Islet precursor cell (in vitro differentiated cells): ENCODE data around the gene BTBD9.
"Not testable (repeated sequence)": the region's sequence is repeated elsewhere in the genome, so short reads cannot be mapped to it uniquely, and the experiment has no call there.

Experiments used
- DNase-seq: peaks from one replicate; pipeline ENCODE4 v3.0.0-alpha.2; 2018

Gene BTBD9

GRCh38 chr6:38133932-38134703 is 505.6 kb downstream of the BTBD9 start:
- peak; percentile 62 for DNase-seq

DNA sequence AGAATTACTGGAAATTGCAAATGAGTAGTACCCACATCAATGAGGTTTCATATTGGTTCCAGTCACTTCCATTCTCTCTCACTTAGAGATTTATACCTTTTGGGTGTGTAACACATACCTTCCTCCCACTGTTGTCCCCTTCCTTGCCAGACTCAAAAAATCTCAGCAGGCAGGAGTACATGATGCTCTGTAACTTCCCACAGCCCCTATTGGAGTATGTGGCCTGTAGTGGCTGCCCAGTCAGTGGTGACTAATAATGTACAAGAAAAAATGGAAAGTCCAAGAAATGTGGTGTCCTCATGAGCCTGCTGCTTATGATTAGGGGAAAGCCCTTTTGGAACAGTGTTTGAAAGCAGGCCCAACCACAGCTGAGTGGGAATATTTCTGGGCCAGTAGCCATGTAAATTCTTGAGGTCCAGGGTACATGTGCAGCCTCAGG is 508.2 kb downstream of the BTBD9 start:
- peak; percentile 26 for DNase-seq

DNA sequence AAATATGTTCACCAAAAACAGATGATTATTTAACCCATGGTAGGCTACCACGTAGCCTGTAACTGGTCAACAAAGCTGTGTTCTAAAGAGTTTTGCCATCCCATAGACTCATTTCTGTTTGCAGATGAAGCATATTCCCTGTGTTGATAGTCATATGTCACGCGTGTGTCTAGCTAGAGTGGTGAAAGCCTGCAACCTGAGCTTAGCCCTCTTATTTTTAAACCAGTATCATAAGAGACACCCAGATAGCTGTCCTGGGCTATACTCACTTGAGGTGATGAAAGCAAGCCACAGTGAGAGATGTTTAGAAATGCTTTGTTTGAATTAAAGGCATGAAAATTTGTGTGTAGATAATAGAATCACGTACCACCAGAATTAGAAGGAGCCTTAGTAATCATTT is 512.4 kb downstream of the BTBD9 start:
- DNase-seq = no peak

DNA sequence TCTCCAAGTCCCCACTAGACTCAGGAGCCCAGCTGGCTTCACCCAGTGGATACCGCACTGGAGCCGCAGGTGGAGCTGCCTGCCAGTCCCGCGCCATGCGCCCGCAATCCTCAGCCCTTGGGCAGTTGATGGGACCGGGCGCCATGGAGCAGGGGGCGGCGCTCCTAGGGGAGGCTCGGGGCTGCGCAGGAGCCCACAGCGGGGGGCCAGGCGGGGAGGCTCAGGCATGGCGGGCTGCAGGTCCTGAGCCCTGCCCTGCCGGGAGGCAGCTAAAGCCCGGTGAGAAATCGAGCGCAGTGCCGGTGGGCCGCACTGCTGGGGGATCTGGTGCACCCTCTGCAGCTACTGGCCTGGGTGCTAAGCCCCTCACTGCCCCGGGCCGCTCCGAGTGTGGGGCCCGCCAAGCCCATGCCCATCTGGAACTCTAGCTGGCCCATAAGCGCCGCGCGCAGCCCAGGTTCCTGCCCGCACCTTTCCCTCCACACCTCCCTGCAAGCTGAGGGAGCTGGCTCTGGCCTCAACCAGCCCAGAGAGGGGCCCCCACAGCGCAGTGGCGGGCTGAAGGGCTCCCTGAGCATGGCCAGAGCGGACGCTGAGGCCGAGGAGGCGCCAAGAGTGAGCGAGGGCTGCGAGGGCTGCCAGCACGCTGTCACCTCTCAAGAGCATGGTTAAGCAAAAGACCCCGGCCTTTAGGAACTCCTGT is 515.4 kb downstream of the BTBD9 start:
- DNase-seq = not testable (repeated sequence)

DNA sequence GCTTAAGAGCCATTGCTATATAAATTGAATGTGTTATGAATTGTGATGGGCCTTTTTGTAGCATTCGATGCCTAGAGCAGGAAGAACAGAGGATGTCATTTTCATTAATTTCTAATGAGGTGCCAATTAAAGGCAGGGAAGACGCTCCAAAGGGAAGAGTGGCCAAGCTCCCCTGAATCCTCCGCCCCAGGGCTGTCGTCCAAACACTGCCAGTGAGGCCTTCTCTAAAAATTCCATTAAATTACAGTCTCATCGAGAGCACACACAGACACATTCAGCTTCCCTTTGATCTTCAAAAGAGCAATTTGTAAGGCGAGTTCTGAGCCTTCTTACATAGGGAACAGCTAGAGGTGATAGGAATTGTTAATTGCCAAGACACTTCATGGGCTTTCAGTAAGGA is 520.2 kb downstream of the BTBD9 start:
- no peak for DNase-seq

DNA sequence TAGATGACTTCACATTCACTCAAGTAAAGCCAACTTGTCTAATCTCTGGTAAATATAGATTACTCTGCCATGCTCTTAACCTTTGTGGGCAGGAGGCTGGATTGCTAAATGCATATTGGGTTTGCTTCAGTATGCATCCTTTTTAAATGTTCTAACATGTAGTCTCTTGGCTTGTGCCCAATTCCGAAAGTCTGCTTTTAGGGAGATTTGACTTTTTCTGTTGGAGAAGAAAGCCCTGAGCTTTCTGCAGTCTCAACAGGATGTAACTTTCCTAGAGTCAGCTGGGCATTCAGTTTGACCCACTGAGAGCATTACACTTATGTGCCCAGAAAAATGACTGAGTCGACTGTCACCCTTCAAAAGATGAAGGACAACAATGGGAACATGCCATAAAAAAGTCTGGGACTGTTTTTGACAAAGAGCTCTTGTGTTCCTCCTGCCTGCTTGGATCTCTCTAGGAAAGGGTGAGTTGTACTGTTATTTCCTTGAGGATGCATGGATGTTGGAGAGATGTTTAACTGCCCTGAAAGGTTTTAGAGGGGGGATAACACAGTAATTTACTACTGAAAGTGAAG is 520.9 kb downstream of the BTBD9 start:
- no peak for DNase-seq
